Stimulated activated memory B cell treated with anti-CD40 and anti-IgM and Interleukin-4, amounts not matched to agents 10 μg/mL and 1 μg/mL and 100 μg/mL, for 72 hours (primary cell): Measurements from ENCODE around the gene COX5A.
"Not testable (repeated sequence)": the region's sequence is repeated elsewhere in the genome, so short reads cannot be mapped to it uniquely, and the experiment has no call there.

Experiments
- ATAC-seq: fragments of 150-1000 bp; cut with Tn5 transposase; 2 replicates; pipeline ENCODE4 v1.10.0; 2021
- H3K27ac Mint-ChIP-seq: one replicate; pipeline ENCODE4 v1.8.0; 2022; ENCODE audit warnings: mild to moderate bottlenecking, mixed read lengths
- H3K27me3 Mint-ChIP-seq: one replicate; pipeline ENCODE4 v1.8.0; 2022; ENCODE audit warnings: mixed read lengths
- H3K36me3 Mint-ChIP-seq: one replicate; pipeline ENCODE4 v1.8.0; 2022; ENCODE audit warnings: mixed read lengths
- H3K4me1 Mint-ChIP-seq: one replicate; pipeline ENCODE4 v1.8.0; 2022; ENCODE audit warnings: mixed read lengths
- H3K4me3 Mint-ChIP-seq: one replicate; pipeline ENCODE4 v1.8.0; 2022; ENCODE audit warnings: mild to moderate bottlenecking, moderate library complexity, mixed read lengths
- H3K9me3 Mint-ChIP-seq: one replicate; pipeline ENCODE4 v1.8.0; 2022; ENCODE audit warnings: mixed read lengths

The COX5A gene

GRCh38 chr15:74894383-74894782 lies 43.5 kb downstream of the COX5A start:
- not testable (repeated sequence) for ATAC-seq, H3K27ac Mint-ChIP-seq, H3K9me3 Mint-ChIP-seq, H3K4me3 Mint-ChIP-seq, H3K27me3 Mint-ChIP-seq
- Mint-ChIP-seq H3K4me1 (peaks cover 32% of the 10 kb centered on the region), H3K36me3 (peaks cover 18% of the 10 kb centered on the region)

DNA sequence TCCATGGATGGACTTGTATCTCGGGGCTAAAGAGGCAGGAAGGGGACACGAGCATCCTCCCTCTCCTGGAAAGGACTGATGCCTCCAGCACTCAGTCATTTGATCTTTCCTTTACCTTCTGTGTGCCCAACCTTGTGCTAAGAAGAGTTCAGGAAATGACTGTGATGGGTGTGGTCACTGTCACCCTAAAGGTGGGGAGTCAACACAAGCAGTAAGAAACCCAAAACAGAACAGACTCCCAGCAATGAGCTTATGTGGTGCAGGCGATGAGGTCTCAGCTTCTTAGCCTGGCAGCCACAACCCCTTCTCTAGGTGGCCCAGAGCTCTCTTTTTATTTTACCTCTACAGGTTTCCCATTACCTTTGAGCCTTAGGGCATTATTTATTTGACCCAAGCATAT lies 44.2 kb downstream of the COX5A start:
- ATAC-seq = no peak
- Mint-ChIP-seq H3K27me3 (no peaks in the 10 kb centered on the region), H3K4me3 (no peak overlapping the region), H3K4me1 (peaks cover 36% of the 10 kb centered on the region), H3K27ac (peak overlapping the region; percentile 88), H3K36me3 (peaks cover 18% of the 10 kb centered on the region), H3K9me3 (no peaks in the 10 kb centered on the region)

DNA sequence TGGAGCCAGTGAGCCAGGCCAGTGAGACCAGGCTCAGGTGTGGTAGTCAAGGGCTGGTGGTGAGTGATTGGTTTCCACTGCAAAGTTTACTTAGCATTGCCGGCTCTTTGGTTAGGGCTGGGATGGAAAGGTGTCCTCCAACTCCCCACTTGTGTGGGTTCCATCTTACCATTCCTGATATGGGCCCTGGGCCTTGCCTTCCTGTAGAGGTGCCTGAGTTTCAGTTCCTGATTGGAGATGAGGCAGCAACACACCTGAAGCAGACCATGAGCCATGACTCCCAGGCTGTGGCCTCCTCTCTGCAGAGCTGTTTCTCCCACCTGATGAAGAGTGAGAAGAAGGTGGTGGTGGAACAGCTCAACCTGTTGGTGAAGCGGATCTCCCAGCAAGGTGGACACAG lies 44.9 kb downstream of the COX5A start:
- H3K9me3 Mint-ChIP-seq = no peaks in the 10 kb centered on the region
- H3K27me3 Mint-ChIP-seq = no peaks in the 10 kb centered on the region
- peaks cover 18% of the 10 kb centered on the region for H3K36me3 Mint-ChIP-seq
- ATAC-seq = no peak
- no peak overlapping the region for H3K4me3 Mint-ChIP-seq
- peaks cover 36% of the 10 kb centered on the region for H3K4me1 Mint-ChIP-seq
- H3K27ac Mint-ChIP-seq = peak overlapping the region; percentile 88

- no peak overlapping the region for H3K4me3 Mint-ChIP-seq
- H3K36me3 Mint-ChIP-seq = peaks cover 18% of the 10 kb centered on the region
- no peaks in the 10 kb centered on the region for H3K27me3 Mint-ChIP-seq
- no peaks in the 10 kb centered on the region for H3K9me3 Mint-ChIP-seq
- H3K27ac Mint-ChIP-seq = no peak overlapping the region
- no peak for ATAC-seq
- peaks cover 36% of the 10 kb centered on the region for H3K4me1 Mint-ChIP-seq
Observed at GRCh38 chr15:74892313-74892712, 45.6 kb downstream of the COX5A start.

DNA sequence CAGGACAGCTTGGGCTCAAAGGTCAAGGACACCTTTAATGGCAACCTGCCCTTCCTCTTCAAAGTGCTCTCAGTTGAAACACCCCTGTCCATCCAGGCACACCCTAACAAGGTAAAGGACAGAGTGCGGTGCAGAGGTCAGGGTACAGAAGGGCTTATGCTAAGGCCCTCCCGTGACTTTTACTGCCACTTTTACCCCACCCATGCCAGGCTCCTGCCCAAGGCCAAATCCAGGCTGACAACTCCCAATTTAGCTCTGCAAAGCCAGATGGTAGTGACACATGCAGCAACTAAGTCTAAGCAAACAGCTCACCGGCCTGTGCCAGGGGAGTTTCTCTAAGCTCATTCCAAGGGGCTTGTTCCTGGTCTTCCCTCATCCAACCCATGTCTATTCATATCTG lies 46.4 kb downstream of the COX5A start:
- Mint-ChIP-seq H3K27me3 (no peaks in the 10 kb centered on the region), H3K27ac (no peak overlapping the region), H3K4me3 (no peak overlapping the region), H3K4me1 (peaks cover 36% of the 10 kb centered on the region), H3K36me3 (peaks cover 18% of the 10 kb centered on the region), H3K9me3 (no peaks in the 10 kb centered on the region)
- no peak for ATAC-seq

DNA sequence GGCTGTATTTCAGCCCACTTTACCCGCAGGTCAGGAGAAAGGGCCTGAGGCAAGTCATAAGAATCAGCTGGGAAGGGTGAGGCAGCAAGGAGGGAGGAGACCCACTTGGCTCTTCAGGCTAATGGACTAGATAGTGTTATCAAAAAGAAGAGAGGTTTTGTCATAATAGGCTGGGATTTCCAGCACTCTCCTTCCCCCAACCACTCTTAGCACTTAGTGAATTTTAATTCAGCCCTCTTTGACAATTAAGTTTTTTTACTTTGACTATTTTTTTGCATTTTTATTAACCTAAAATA lies 47.3 kb downstream of the COX5A start:
- no peak for ATAC-seq
- Mint-ChIP-seq H3K27me3 (no peaks in the 10 kb centered on the region), H3K4me3 (peak overlapping the region; percentile 88), H3K9me3 (no peaks in the 10 kb centered on the region), H3K36me3 (peaks cover 18% of the 10 kb centered on the region), H3K27ac (peak overlapping the region; percentile 91), H3K4me1 (peaks cover 36% of the 10 kb centered on the region)

DNA sequence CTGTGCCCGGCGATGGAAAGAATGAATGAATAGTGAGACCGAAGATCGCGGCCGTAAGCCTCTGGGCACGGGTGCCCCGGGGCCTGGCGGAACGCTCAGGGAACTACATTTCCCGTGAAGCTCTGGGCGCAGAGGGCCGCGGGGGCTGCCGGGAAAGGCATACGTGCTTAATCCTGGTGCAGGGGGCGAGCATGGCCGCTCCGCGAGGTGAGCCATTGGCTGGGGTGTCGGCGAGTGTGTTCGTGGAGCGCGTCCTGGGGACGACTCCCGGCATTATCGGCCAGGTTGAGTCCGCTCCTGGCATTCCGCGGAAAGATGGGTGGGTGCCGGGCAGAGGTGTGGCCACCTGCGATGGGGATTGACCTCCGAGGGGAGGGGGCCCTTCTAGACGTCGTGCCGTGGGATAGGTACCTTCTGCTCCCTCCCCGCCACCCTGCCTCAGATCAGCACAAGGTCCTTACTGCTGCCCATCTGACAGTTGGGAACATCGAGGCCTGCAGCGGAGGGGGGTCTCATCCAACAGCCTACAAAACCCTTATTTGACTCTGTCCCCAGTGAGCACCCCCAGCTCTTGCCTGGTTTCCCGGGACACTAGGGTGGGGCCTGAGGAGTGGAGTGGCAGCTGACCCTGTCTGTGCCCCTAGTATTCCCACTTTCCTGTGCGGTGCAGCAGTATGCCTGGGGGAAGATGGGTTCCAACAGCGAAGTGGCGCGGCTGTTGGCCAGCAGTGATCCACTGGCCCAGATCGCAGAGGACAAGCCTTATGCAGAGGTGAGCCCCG lies 47.8 kb downstream of the COX5A start, which contains the start of gene MPI:
Gene MPI (plus strand): TSS at position 160 of the 782 bp plus-strand sequence. CDS start 32 bp downstream, at position 192.
- Mint-ChIP-seq H3K4me1 (peaks cover 36% of the 10 kb centered on the region), H3K27ac (peak within 1 kb of the TSS; percentile 91), H3K27me3 (no peaks in the 10 kb centered on the region), H3K4me3 (peak within 1 kb of the TSS; percentile 88), H3K9me3 (no peaks in the 10 kb centered on the region), H3K36me3 (peaks cover 18% of the 10 kb centered on the region)
- peak; percentile 99 for ATAC-seq

DNA sequence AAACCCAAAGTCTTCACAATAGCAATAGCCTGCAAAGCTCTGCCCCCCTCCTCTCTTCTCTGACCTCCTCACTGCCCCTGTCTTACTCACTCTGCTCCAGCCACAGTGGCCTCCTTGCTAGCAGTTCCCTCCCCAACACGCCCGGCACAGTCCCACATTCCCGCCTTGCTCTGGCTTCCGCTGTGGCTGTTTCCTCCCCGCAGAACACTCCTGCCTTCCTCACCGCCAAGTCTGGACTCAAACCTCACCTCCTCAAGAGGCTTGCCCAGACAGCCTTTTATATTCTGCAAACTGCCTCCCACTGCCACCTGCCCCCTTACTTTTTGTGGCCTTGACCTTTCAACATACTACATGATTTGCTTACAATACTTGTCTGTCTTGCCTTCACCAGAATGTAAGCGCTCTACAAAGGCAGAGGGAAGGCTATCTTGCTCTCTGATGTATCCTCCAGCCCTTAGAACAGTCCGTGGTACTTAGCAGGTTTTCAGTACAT lies 48.4 kb downstream of the COX5A start:
- Mint-ChIP-seq H3K36me3 (peaks cover 18% of the 10 kb centered on the region), H3K27me3 (no peaks in the 10 kb centered on the region), H3K4me1 (peaks cover 39% of the 10 kb centered on the region), H3K27ac (peak overlapping the region; percentile 91), H3K9me3 (no peaks in the 10 kb centered on the region), H3K4me3 (peak overlapping the region; percentile 88)
- no peak for ATAC-seq

- Mint-ChIP-seq H3K4me3 (no peak overlapping the region), H3K27me3 (no peaks in the 10 kb centered on the region), H3K27ac (no peak overlapping the region), H3K36me3 (peaks cover 15% of the 10 kb centered on the region), H3K9me3 (no peaks in the 10 kb centered on the region), H3K4me1 (peaks cover 43% of the 10 kb centered on the region)
- ATAC-seq = no peak
Observed at GRCh38 chr15:74888716-74889115, 49.2 kb downstream of the COX5A start.

- H3K9me3 Mint-ChIP-seq, H3K36me3 Mint-ChIP-seq, H3K27ac Mint-ChIP-seq, ATAC-seq, H3K27me3 Mint-ChIP-seq, H3K4me3 Mint-ChIP-seq: not testable (repeated sequence)
- peaks cover 33% of the 10 kb centered on the region for H3K4me1 Mint-ChIP-seq
Observed at GRCh38 chr15:74887537-74888193, 50.2 kb downstream of the COX5A start.

DNA sequence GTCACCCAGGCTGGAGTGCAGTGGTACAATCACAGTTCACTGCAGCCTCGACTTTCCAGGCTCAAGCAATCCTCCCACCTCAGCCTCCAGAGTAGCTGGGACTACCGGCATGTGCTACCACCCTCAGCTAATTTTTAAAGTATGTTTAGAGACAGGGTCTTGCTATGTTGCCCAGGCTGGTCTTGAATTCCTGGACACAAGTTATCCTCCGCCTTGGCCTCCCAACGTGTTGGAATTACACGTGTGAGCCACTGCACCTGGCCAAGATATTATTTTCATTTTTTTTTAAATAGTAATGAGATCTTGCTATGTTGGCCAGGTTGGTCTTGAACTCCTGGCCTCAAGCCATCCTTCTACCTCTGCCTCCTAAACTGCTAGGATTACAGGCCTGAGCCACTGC lies 52.4 kb downstream of the COX5A start:
- H3K27me3 Mint-ChIP-seq = no peaks in the 10 kb centered on the region
- peaks cover 25% of the 10 kb centered on the region for H3K4me1 Mint-ChIP-seq
- no peaks in the 10 kb centered on the region for H3K36me3 Mint-ChIP-seq
- no peak for ATAC-seq
- peaks cover 5% of the 10 kb centered on the region for H3K9me3 Mint-ChIP-seq
- no peak overlapping the region for H3K4me3 Mint-ChIP-seq
- no peak overlapping the region for H3K27ac Mint-ChIP-seq

GRCh38 chr15:74884428-74885223 lies 53.2 kb downstream of the COX5A start:
- H3K27ac Mint-ChIP-seq = no peak overlapping the region
- H3K36me3 Mint-ChIP-seq = no peaks in the 10 kb centered on the region
- H3K4me1 Mint-ChIP-seq = peaks cover 17% of the 10 kb centered on the region
- no peak for ATAC-seq
- no peak overlapping the region for H3K4me3 Mint-ChIP-seq
- H3K9me3 Mint-ChIP-seq = peaks cover 5% of the 10 kb centered on the region
- H3K27me3 Mint-ChIP-seq = no peaks in the 10 kb centered on the region

DNA sequence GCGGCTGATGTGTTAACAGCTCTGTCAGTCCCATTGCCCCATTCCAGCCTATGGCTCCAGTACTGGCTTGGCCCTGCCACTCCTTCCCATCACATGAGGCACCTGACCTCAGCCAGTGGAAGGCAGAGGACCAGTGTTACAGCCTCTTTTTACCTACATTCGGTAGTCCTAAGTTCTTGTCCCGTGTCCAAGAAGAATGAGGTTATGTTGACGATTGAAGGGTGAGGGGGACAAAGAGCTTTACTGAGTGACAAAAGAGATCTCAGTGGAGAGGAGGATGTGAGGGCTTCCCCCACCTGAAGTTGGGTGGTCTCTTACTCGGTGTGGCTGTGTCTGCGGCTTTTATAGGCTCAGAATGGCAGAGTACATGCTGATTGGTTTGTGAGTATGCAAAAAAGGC lies 55.3 kb downstream of the COX5A start:
- Mint-ChIP-seq H3K36me3 (no peaks in the 10 kb centered on the region), H3K27me3 (no peaks in the 10 kb centered on the region)
- ATAC-seq = no peak

DNA sequence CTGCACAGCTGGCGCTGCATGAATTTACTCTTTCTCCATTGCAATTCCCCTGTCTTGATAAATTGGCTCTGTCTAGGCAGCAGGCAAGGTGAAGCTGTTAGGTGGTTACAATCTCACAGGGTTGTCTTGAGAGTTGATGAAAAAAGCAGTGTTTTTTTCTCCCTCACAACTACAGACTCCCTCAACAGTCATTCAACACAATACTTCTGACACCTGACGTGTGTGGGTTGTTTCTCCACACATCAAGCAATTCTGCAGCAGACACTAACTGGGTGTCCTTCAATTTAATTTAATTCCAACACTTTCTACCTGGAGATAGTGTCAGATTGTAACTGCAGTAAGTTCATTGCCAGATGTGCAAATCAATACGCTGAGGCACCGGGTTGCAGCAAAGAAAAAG lies 59.6 kb downstream of the COX5A start:
- peaks cover 5% of the 10 kb centered on the region for H3K9me3 Mint-ChIP-seq
- no peak overlapping the region for H3K27ac Mint-ChIP-seq
- no peak overlapping the region for H3K4me3 Mint-ChIP-seq
- no peaks in the 10 kb centered on the region for H3K27me3 Mint-ChIP-seq
- no peaks in the 10 kb centered on the region for H3K36me3 Mint-ChIP-seq
- peaks cover 10% of the 10 kb centered on the region for H3K4me1 Mint-ChIP-seq
- no peak for ATAC-seq

More for the DNA sequence above, 55.3 kb downstream of the COX5A start:
- H3K27ac Mint-ChIP-seq = no peak overlapping the region
- no peak overlapping the region for H3K4me3 Mint-ChIP-seq
- H3K9me3 Mint-ChIP-seq = peaks cover 5% of the 10 kb centered on the region
- H3K4me1 Mint-ChIP-seq = peaks cover 11% of the 10 kb centered on the region

- H3K9me3 Mint-ChIP-seq = no peaks in the 10 kb centered on the region
- H3K4me1 Mint-ChIP-seq = peaks cover 44% of the 10 kb centered on the region
- H3K27ac Mint-ChIP-seq = peak overlapping the region; percentile 98
- peaks cover 22% of the 10 kb centered on the region for H3K36me3 Mint-ChIP-seq
- H3K4me3 Mint-ChIP-seq = peak overlapping the region; percentile 99
- no peaks in the 10 kb centered on the region for H3K27me3 Mint-ChIP-seq
- ATAC-seq = no peak
Observed at GRCh38 chr15:74873756-74874424, 64.0 kb downstream of the COX5A start.
